VCaP (cell line): ENCODE measurements around the gene MAMLD1.

Experiments used
- H3K27ac ChIP-seq: fragments of 450-650 bp; 2 replicates; pipeline ENCODE4 v1.5.1; 2017
- TF ChIP-seq, protein P1 (sequence below): fragments of 450-650 bp; conservative IDR thresholded peaks from 2 replicates; pipeline ENCODE4 v1.5.1; 2017; ENCODE audit warnings: mild to moderate bottlenecking, moderate library complexity

Gene MAMLD1

DNA sequence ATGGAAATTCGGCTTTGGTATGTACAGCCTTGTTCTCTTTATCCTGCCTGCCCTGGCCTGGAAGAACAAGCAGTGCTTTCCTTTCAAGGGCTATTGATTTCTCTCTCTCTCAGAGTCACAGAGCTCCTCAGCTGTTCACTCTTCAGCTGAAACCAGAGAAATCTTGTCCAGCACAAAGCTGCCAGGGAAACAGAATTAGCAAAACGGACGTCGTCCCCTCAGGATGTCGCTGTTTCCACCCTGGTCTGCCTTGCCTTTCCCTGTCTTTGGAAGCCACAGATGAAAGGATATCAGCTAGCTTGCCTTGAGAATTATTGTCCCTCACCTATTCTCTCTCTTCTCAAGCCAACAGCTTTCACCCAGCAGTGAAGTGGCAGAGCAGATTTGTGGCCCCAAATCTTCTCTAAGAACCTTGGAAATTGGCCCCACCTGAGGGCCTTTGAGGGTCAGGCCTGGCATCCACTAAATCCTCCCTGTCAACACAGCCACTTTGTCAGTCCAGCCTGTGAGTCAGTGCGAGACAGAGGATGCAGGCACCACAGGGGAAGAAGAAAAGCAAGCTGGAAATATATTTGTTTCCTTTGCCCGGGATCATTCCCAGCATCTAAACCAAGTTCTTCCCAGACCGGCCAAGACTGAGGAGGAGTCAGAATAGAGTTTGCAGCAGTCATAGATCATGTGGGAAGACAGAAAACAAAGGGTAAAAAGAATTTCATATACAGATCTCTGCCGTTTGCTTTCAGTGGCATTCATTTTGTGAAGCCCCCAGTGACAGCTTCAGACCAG is 141.5 kb downstream of the MAMLD1 start:
- no peak overlapping the region for H3K27ac ChIP-seq
- TF ChIP-seq, protein P1, sequence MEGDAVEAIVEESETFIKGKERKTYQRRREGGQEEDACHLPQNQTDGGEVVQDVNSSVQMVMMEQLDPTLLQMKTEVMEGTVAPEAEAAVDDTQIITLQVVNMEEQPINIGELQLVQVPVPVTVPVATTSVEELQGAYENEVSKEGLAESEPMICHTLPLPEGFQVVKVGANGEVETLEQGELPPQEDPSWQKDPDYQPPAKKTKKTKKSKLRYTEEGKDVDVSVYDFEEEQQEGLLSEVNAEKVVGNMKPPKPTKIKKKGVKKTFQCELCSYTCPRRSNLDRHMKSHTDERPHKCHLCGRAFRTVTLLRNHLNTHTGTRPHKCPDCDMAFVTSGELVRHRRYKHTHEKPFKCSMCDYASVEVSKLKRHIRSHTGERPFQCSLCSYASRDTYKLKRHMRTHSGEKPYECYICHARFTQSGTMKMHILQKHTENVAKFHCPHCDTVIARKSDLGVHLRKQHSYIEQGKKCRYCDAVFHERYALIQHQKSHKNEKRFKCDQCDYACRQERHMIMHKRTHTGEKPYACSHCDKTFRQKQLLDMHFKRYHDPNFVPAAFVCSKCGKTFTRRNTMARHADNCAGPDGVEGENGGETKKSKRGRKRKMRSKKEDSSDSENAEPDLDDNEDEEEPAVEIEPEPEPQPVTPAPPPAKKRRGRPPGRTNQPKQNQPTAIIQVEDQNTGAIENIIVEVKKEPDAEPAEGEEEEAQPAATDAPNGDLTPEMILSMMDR, result no peak

DNA sequence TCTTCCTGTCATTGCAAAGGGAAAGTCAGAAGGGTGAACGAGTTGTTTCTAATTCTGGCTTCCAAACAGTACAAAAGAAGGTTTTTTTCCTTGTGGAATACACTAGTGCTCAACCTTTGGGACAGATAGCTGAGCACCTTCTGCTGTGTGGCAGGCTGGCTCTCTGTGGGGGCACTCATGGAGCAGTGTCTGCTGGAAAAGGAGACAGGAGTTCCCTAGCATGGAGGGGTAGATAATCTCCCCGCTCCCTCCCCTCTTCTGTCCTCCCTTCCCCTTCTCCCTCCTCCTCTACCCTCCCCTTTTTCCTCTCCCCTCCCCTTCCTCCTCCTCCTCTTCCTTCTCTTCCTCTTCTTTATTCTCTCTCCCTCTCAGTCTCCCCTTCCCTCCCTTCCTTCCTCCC is 142.9 kb downstream of the MAMLD1 start:
- H3K27ac ChIP-seq, result no peak overlapping the region
- TF ChIP-seq, protein P1, result no peak

DNA sequence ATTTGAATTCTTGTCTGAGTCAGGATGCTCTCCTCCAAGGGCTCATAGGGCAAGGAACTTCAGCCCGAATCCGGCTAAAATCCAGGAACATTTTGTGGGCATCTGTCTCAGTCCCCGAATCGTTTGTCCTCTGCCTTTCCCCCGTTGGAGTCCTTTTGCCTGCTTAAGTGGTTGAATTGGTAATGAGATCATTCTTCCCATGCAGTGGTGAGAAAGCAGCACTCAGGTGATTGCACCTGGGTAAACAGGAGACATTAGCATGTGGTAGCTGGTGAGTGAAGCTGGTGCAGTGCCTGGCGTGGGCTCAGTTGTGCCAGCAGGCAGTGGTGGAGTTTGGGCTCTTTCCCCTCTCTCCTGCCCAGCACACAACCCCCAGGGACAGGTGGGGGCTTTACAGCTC is 143.4 kb downstream of the MAMLD1 start:
- H3K27ac ChIP-seq, result no peak overlapping the region
- TF ChIP-seq, protein P1, result no peak

DNA sequence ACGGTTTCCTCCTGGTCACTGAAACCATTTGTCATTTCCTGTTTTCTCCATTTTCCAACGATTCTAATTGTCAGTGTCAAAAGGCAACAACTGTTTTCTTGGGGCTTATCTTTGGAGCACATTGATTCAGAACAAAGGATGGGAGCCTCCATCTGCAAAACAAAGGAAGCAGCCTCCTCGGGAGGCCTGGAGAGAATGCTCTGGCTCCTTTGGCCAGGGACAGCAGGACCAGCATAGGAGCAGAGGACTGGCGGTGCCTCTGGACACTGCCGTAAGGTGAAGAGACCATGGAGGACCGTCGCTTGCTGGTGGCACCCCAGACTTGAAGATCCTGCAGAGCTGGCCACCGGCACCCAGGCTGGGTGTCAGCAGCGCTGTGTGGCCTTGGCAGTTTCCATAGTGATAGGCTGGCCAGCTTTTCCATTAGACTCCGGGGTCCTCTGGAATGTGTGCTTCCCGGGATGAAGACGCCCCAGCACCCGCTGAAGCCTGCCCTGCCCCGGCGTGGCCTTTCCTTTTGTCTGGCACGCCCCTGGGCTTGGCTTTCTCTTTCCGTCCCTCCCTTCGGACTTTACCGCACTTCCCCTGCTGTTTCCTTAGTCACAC is 144.2 kb downstream of the MAMLD1 start:
- TF ChIP-seq, protein P1, result no peak
- no peak overlapping the region for H3K27ac ChIP-seq

DNA sequence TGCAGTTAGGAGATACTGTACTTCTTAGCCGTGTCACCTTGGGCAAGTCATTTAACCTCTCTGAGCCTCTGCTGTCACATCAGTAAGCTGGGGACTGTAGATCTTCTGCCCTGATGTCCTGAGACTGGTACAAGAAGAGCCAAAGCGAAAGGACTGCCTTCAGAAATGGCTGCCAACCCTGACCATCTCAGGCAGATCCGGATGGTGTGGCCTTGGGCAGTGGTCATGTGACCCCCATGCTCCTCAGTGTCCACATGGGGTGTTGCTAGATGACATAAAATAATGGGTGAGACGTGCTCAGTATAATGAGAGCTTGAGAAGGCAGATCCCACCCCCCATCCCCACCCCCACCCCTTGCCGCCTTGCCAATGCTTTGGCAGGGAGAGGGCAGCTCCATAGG is 144.9 kb downstream of the MAMLD1 start:
- H3K27ac ChIP-seq, result peak overlapping the region; percentile 37; the same call in 1 of the 2 replicates
- TF ChIP-seq, protein P1, result no peak

DNA sequence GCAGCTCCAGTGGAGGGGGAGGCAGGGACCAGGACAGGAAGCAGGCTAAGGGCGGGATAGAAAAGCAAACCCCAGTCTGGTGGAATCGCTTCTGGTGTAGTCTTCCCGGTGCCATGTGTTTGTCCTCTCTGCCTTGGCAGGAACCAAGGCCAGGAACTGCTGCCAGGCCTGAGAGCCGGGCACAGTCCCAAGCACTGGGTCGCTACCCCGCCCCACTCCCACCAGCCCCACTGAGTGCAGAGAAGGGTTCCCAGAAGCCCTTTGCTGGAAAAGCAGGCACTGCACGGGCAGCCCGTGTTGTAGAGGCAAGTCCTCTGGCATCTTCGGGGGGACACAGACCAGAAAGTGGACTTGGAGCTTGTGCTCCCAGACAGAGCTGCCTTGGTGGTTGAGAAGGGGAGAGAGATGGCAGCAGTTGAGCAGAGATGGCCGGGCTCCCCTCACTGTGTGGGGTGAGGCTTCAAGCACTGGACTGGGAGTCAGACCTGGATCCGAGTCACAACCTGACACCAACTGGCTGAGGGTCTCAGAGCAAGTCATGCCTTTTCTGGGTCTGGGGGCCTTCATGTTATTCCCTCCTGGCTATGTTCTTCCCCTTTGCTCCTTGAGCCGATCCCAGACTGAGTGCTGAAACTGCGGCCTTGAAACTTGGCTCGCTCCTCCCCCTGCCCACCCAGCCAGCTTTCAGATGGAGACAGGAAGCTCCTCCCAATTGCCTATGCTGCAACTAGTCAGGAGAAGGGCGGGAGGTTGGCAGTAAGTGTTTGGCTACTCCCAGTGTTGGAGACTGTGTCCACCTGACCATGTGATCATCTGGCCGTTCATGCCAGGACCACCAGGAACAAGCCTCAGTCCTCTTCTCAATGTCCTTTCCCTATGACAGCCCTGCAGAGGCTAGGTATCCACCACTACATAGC is 145.6 kb downstream of the MAMLD1 start:
- H3K27ac ChIP-seq, result peak overlapping the region; percentile 37; the same call in 1 of the 2 replicates
- TF ChIP-seq, protein P1, result no peak

DNA sequence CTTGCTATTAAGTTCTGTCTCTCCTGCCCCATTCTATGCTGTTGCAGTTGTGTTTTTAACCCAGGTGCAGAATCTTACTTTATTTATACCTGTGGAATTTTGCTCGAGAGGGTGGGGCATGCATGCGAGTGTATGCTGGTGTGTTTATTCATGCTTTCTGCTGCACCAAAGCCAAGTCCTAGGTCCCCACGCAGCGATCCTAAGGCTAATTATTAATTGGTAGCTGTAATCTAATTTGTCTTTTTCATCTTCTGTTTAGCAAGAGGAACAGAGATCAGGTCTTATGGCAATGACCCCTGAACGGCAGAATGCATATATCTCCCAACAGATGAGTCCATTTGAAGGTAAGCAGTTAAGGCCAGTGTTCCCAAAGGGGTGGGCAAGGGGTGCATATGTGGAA is 146.6 kb downstream of the MAMLD1 start:
- H3K27ac ChIP-seq, result no peak overlapping the region
- TF ChIP-seq, protein P1, result no peak
